Activated naive CD8-positive, alpha-beta T cell treated with anti-CD3 and anti-CD28 coated beads, Interleukin-2, amount 10 ng/mL, durations not matched to agents 7 days and 5 days (primary cell): ENCODE data around the gene VHLL. TPM values are rescaled to one million over a fixed set of nuclear protein-coding genes. Genes with fewer than 3 reads are reported as not detected.

Experiments
- ATAC-seq: fragments of 150-1000 bp; cut with Tn5 transposase; one replicate; pipeline ENCODE4 v1.10.0; 2021; ENCODE audit warnings: low read depth, moderate library complexity
- POLR2A ChIA-PET: fragments of 350-600 bp; sonication (Branson Sonifier 250); formaldehyde crosslinking; loops from one replicate; lab custom pipeline; 2021; ENCODE audit warnings: antibody characterized with exemption; lab: Charles Lee
- DNase-seq: peaks from one replicate; pipeline ENCODE4 v3.0.0; 2021
- H3K27ac Mint-ChIP-seq: one replicate; pipeline ENCODE4 v1.8.0; 2022; ENCODE audit warnings: mild to moderate bottlenecking, mixed read lengths
- H3K27me3 Mint-ChIP-seq: one replicate; pipeline ENCODE4 v1.8.0; 2022; ENCODE audit warnings: mild to moderate bottlenecking, moderate library complexity, mixed read lengths
- H3K36me3 Mint-ChIP-seq: one replicate; pipeline ENCODE4 v1.8.0; 2021; ENCODE audit warnings: mild to moderate bottlenecking, mixed read lengths
- H3K4me1 Mint-ChIP-seq: one replicate; pipeline ENCODE4 v1.8.0; 2021; ENCODE audit warnings: mixed read lengths
- H3K4me3 Mint-ChIP-seq: one replicate; pipeline ENCODE4 v1.8.0; 2022; ENCODE audit warnings: mild to moderate bottlenecking, moderate library complexity, mixed read lengths
- H3K9me3 Mint-ChIP-seq: one replicate; pipeline ENCODE4 v1.8.0; 2021; ENCODE audit warnings: mixed read lengths
- total RNA-seq, 2 experiments: library from RNA; stranded (reverse); gene quantifications; one replicate each; pipeline ENCODE4 v1.2.3, GENCODE V29; 2021

Gene VHLL
- total RNA-seq, 2 experiments from 2014 or later = not detected

- no peaks in the 10 kb centered on the region for H3K9me3 Mint-ChIP-seq
- peaks cover 44% of the 10 kb centered on the region for H3K36me3 Mint-ChIP-seq
- H3K4me3 Mint-ChIP-seq = no peak overlapping the region
- H3K4me1 Mint-ChIP-seq = peaks cover 1% of the 10 kb centered on the region
- ATAC-seq = no peak
- DNase-seq = no peak
- POLR2A ChIA-PET = interaction anchor here (0.6 to 1.7 kb wide), 3 partner anchors 19 to 74 kb away, joined by 4 to 9 read pairs (median 5); partner anchors contain the start of gene SMG5
- no peaks in the 10 kb centered on the region for H3K27me3 Mint-ChIP-seq
- H3K27ac Mint-ChIP-seq = no peak overlapping the region
These were observed 35.8 kb downstream of the VHLL start for GRCh38 chr1:156263288-156263655.

DNA sequence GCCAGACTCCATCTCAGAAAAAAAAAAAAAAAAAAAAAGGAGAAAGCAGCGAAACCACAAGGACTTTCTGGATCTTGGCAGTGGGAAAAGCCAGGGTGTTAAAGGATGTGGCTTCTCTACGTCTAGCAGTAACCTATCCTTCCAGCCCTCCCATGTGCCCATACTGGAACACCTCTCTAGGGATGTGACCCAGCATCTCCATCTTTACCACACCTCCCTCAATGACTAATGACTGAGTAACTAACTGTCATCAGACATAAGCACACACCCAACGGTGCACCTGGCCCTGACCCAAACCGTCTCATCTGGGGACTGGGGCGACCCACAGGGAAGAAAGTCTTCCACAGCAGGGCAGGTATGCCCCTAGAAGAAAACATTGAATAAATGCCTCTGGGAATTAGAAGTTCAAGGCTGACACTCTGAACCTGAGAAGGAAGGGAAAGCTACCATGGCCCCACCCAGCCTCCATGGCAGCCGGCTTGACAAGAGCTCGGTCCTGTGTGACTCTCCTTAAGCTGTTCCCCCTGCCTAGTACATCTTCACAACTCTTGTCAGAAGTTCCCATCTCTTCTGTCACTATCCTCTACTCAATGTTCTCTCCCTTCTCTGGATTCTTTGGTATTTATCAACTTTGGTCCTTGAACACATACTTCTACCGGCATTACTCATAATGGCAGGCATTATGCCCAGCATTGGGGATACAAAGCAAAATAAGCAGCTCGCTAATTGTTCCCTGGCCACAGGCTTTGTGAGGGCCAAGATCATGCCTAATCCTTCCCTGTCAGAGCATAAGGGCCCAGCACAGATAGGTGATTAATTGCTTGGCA lies 36.4 kb downstream of the VHLL start:
- no peak for ATAC-seq
- peaks cover 48% of the 10 kb centered on the region for H3K36me3 Mint-ChIP-seq
- no peaks in the 10 kb centered on the region for H3K9me3 Mint-ChIP-seq
- H3K27me3 Mint-ChIP-seq = no peaks in the 10 kb centered on the region
- no peak overlapping the region for H3K27ac Mint-ChIP-seq
- no peak for DNase-seq
- POLR2A ChIA-PET = interaction anchor here (1.7 kb wide), 1 partner anchor 20 kb away, joined by 9 read pairs; the partner anchor contains the start of gene SMG5
- H3K4me3 Mint-ChIP-seq = no peak overlapping the region
- peaks cover 4% of the 10 kb centered on the region for H3K4me1 Mint-ChIP-seq

DNA sequence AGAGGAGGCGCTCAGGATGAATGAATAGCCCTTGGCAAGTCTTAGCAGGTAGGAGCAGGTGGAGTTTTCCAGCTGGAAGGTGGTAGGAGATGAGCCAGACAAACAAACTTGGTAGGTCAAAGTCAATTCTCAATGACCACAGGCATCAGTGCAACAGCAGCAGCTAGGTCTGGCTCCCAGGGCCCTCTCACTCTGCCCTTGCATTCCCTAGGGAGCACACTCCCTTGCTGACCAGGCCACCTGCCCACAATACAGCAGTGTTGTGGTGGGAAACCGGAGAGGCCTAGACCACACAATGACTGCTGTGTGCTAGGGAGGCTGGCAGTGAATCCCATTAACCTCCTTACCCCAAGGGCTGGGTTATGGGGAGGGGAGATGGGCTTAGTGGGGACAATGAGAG lies 38.2 kb downstream of the VHLL start:
- H3K4me1 Mint-ChIP-seq = peaks cover 16% of the 10 kb centered on the region
- H3K36me3 Mint-ChIP-seq = peaks cover 44% of the 10 kb centered on the region
- H3K27me3 Mint-ChIP-seq = no peaks in the 10 kb centered on the region
- POLR2A ChIA-PET = interaction anchor here (1.9 kb wide), 1 partner anchor 15 kb away, joined by 7 read pairs; no protein-coding TSS in a partner anchor
- peak overlapping the region; percentile 37 for H3K27ac Mint-ChIP-seq
- no peaks in the 10 kb centered on the region for H3K9me3 Mint-ChIP-seq
- DNase-seq (no peak), ATAC-seq (no peak)
- H3K4me3 Mint-ChIP-seq = no peak overlapping the region

DNA sequence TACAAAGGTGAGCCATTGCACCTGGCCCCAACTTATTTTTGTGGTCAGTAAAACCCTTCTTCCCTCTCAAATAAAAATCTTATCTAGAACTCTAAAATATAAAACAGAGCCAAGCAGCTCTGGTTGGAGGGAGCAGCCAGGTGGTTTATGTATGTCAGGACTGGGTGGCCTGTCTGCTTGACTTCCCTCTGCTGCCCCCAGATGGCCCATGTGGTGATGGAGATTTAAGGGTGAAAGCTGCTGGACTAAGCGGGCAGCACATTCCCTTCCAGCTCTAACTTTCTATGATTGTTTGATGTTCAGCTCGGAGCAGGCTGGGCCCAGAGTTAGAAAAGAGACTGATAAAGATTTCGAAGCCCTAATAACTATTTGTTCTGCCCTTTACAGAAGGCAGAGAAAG lies 39.3 kb downstream of the VHLL start:
- Mint-ChIP-seq H3K27me3 (no peaks in the 10 kb centered on the region), H3K36me3 (peaks cover 38% of the 10 kb centered on the region), H3K27ac (no peak overlapping the region), H3K9me3 (no peaks in the 10 kb centered on the region), H3K4me3 (no peak overlapping the region), H3K4me1 (peaks cover 18% of the 10 kb centered on the region)
- POLR2A ChIA-PET = interaction anchor here (1.3 to 1.9 kb wide), 2 partner anchors 14 to 65 kb away, joined by 3 to 7 read pairs; no protein-coding TSS in a partner anchor
- ATAC-seq (no peak), DNase-seq (no peak)

- POLR2A ChIA-PET = interaction anchor here (1.9 kb wide), 1 partner anchor 13 kb away, joined by 7 read pairs; no protein-coding TSS in a partner anchor
- no peak for DNase-seq
- peaks cover 18% of the 10 kb centered on the region for H3K4me1 Mint-ChIP-seq
- no peak overlapping the region for H3K27ac Mint-ChIP-seq
- peaks cover 37% of the 10 kb centered on the region for H3K36me3 Mint-ChIP-seq
- no peaks in the 10 kb centered on the region for H3K9me3 Mint-ChIP-seq
- no peak overlapping the region for H3K4me3 Mint-ChIP-seq
- no peaks in the 10 kb centered on the region for H3K27me3 Mint-ChIP-seq
- ATAC-seq = no peak
These were observed 40.2 kb downstream of the VHLL start for GRCh38 chr1:156258859-156259258.

GRCh38 chr1:156257711-156258110 lies 41.4 kb downstream of the VHLL start:
- ATAC-seq (peak; percentile 32), DNase-seq (no peak)
- Mint-ChIP-seq H3K4me3 (peak overlapping the region; percentile 37), H3K4me1 (peaks cover 19% of the 10 kb centered on the region), H3K27ac (peak overlapping the region; percentile 81), H3K9me3 (no peaks in the 10 kb centered on the region), H3K27me3 (no peaks in the 10 kb centered on the region), H3K36me3 (peaks cover 40% of the 10 kb centered on the region)
- POLR2A ChIA-PET = interaction anchor here (0.8 to 1.2 kb wide), 4 partner anchors 12 to 26 kb away, joined by 3 to 6 read pairs (median 4); no protein-coding TSS in a partner anchor

DNA sequence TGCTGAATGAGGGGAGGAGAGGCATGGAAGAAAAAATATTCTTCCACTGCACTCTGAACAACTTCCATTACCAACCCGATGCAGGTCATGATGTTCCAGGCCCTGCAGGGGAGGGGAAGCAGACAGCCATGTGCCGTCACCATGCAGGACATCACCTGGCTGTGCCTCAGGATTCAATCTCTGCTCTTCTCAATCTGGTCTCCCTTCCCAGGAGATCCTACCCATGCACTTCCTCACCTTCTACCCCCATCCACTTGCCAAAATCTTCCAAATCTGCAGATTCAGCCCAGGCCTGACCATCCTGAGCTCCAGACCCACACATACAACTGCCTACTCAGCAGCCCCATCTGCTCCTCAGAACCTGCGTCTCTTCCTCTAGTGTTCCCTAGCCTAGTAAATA lies 45.5 kb downstream of the VHLL start:
- Mint-ChIP-seq H3K4me1 (peaks cover 37% of the 10 kb centered on the region), H3K4me3 (no peak overlapping the region), H3K9me3 (no peaks in the 10 kb centered on the region), H3K36me3 (peaks cover 37% of the 10 kb centered on the region), H3K27ac (peak overlapping the region; percentile 22), H3K27me3 (no peaks in the 10 kb centered on the region)
- DNase-seq = no peak
- ATAC-seq = no peak
- POLR2A ChIA-PET = no interaction called here

GRCh38 chr1:156251527-156251926 lies 47.6 kb downstream of the VHLL start:
- H3K36me3 Mint-ChIP-seq = peaks cover 21% of the 10 kb centered on the region
- peak overlapping the region; percentile 30 for H3K4me3 Mint-ChIP-seq
- H3K9me3 Mint-ChIP-seq = no peaks in the 10 kb centered on the region
- ATAC-seq = peak; percentile 46
- POLR2A ChIA-PET = interaction anchor here (0.8 to 2.0 kb wide), 4 partner anchors 8 to 31 kb away, joined by 3 to 13 read pairs (median 3); partner anchors contain the start of gene SMG5
- H3K27me3 Mint-ChIP-seq = no peaks in the 10 kb centered on the region
- H3K4me1 Mint-ChIP-seq = peaks cover 26% of the 10 kb centered on the region
- peak overlapping the region; percentile 76 for H3K27ac Mint-ChIP-seq
- DNase-seq = no peak

DNA sequence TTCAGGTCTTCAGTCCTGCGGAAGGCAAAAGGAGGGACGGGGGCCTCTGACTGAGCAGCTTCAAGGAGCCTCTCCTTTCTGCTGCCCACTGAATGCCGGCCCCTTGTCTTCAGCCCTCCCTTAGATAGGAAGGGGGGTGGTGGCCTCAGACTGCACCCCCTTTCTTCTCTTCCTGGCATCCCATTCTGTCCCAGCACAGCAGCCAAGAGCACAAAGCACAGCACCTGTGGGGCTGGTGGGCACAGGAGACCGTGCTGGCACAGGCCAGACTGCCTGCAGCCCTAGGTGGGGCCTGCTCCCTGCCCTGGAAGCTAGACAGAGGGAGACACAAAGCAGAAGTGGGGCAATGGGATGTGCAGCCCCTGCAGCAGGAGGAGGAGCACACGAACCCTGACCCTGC lies 49.5 kb downstream of the VHLL start:
- H3K4me3 Mint-ChIP-seq = no peak overlapping the region

More for the DNA sequence above, 49.5 kb downstream of the VHLL start:
- no peaks in the 10 kb centered on the region for H3K27me3 Mint-ChIP-seq
- POLR2A ChIA-PET = no interaction called here
- H3K27ac Mint-ChIP-seq = no peak overlapping the region
- no peak for DNase-seq
- no peaks in the 10 kb centered on the region for H3K9me3 Mint-ChIP-seq
- peaks cover 33% of the 10 kb centered on the region for H3K4me1 Mint-ChIP-seq
- peaks cover 15% of the 10 kb centered on the region for H3K36me3 Mint-ChIP-seq
- no peak for ATAC-seq

Other genes starting within 250 kb of the VHLL start
- gene UBQLN4, start 245.5 kb downstream of the VHLL start, total RNA-seq = 10 to 100 TPM; 31.9 to 37.9 TPM
- gene LAMTOR2, start 244.5 kb downstream of the VHLL start, total RNA-seq = 10 to 100 TPM; 50.9 to 52.6 TPM
- gene RAB25, start 238.1 kb downstream of the VHLL start, total RNA-seq = under 1 TPM; 0.86 to 0.91 TPM
- gene MEX3A, start 216.8 kb downstream of the VHLL start, total RNA-seq = under 1 TPM; 0.09 to 0.11 TPM
- 10 to 100 TPM; 11.7 to 13.0 TPM for gene LMNA, start 184.6 kb downstream of the VHLL start, total RNA-seq
- gene SEMA4A, start 145.7 kb downstream of the VHLL start, total RNA-seq = 10 to 100 TPM in 1 of 2 experiments, 1 to 10 TPM in 1; 9.8 to 10.2 TPM
- gene SLC25A44, start 105.2 kb downstream of the VHLL start, total RNA-seq = 10 to 100 TPM; 30.9 to 35.3 TPM
- gene PMF1, start 86.3 kb downstream of the VHLL start, total RNA-seq = 10 to 100 TPM; 66.2 to 71.2 TPM
- gene BGLAP, start 57.1 kb downstream of the VHLL start, total RNA-seq = 1 to 10 TPM; 3.3 to 4.8 TPM
- gene PAQR6, start 51.3 kb downstream of the VHLL start, total RNA-seq = 1 to 10 TPM; 7.0 TPM
- gene SMG5, start 16.5 kb downstream of the VHLL start, total RNA-seq = 10 to 100 TPM; 72.3 to 76.4 TPM
- gene TMEM79, start 15.0 kb downstream of the VHLL start, total RNA-seq = 10 to 100 TPM; 12.3 to 12.8 TPM
- gene GLMP, start 3.6 kb downstream of the VHLL start, total RNA-seq = 10 to 100 TPM; 27.5 to 27.8 TPM
- 100 to 1,000 TPM; 163 to 165 TPM for gene CCT3, start 39.0 kb upstream of the VHLL start, total RNA-seq
- not detected for gene TSACC, start 39.2 kb upstream of the VHLL start, total RNA-seq
- not detected for gene RHBG, start 69.9 kb upstream of the VHLL start, total RNA-seq
- gene MEF2D, start 201.5 kb upstream of the VHLL start, total RNA-seq = 10 to 100 TPM; 52.4 to 54.4 TPM